ENCODE results near the gene HUNK. TPM values are rescaled to one million over a fixed set of nuclear protein-coding genes. Genes with fewer than 3 reads are reported as not detected.

The HUNK gene
- total and polyA plus RNA-seq, 2 experiments from 2014 or later: 1.6 to 5.1 TPM

GRCh38 chr21:32004291-32004690 is 131.5 kb downstream of the HUNK start (continued):
- TF ChIP-seq EZH2 (IDR thresholded peaks at IDR 0.05; ENCODE audit: low read depth, unreplicated experiment) (no peak), CREB1 (CRISPR knock-in tag; IDR thresholded peaks at IDR 0.05; ENCODE audit: low read depth) (no peak), ETS1 (IDR thresholded peaks at IDR 0.05) (no peak), NANOG (IDR thresholded peaks at IDR 0.05; ENCODE audit: borderline replicate concordance) (no peak), JUNB (IDR thresholded peaks at IDR 0.05; ENCODE audit: unreplicated experiment) (no peak)
- TF ChIP-seq, protein P1, sequence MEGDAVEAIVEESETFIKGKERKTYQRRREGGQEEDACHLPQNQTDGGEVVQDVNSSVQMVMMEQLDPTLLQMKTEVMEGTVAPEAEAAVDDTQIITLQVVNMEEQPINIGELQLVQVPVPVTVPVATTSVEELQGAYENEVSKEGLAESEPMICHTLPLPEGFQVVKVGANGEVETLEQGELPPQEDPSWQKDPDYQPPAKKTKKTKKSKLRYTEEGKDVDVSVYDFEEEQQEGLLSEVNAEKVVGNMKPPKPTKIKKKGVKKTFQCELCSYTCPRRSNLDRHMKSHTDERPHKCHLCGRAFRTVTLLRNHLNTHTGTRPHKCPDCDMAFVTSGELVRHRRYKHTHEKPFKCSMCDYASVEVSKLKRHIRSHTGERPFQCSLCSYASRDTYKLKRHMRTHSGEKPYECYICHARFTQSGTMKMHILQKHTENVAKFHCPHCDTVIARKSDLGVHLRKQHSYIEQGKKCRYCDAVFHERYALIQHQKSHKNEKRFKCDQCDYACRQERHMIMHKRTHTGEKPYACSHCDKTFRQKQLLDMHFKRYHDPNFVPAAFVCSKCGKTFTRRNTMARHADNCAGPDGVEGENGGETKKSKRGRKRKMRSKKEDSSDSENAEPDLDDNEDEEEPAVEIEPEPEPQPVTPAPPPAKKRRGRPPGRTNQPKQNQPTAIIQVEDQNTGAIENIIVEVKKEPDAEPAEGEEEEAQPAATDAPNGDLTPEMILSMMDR (conservative IDR thresholded peaks at IDR 0.05; ENCODE audit: low read depth in 2 of 2): no peak

- H3K36me3 Mint-ChIP-seq (ENCODE audit: low read depth): no peaks in the 10 kb centered on the region
- no peak overlapping the region for H3K4me3 ChIP-seq
- no peak overlapping the region for H3K4me3 Mint-ChIP-seq
- H2AFZ ChIP-seq: no peak overlapping the region
- no peaks in the 10 kb centered on the region for H4K20me1 ChIP-seq (replicated peaks; ENCODE audit: insufficient read depth)
- no peaks in the 10 kb centered on the region for H3K79me2 ChIP-seq (replicated peaks; ENCODE audit: insufficient read depth)
- no peaks in the 10 kb centered on the region for H3K27me3 ChIP-seq (ENCODE audit: insufficient read depth)
- no peaks in the 10 kb centered on the region for H3K9me2 ChIP-seq (ENCODE audit: insufficient read depth)
- H3K9me3 Mint-ChIP-seq: 0 out of 3 replicates have a peak, but pooled peaks cover 2% of the 10 kb centered on the region
- H3K27me3 Mint-ChIP-seq (ENCODE audit: insufficient read depth, low read depth, poor library complexity): peaks cover 6% of the 10 kb centered on the region
- DNase-seq (ENCODE audit: low spot score) (no peak), ATAC-seq (no peak)
- no peaks in the 10 kb centered on the region for H3K36me3 ChIP-seq (ENCODE audit: insufficient read depth)
- H3K27ac ChIP-seq (ENCODE audit: low read depth): no peak overlapping the region
- H3K4me2 ChIP-seq: no peak overlapping the region
- H3F3A ChIP-seq (replicated peaks; ENCODE audit: low read depth): no peaks in the 10 kb centered on the region
- no peaks in the 10 kb centered on the region for H3K4me1 ChIP-seq (ENCODE audit: insufficient read depth)
- H3K27ac Mint-ChIP-seq: no peak overlapping the region
- no peaks in the 10 kb centered on the region for H3K4me1 Mint-ChIP-seq
- TF ChIP-seq NANOG (IDR thresholded peaks at IDR 0.05; ENCODE audit: borderline replicate concordance) (no peak), STAT1 (IDR thresholded peaks at IDR 0.05; ENCODE audit: unreplicated experiment) (no peak), ZNF462 (CRISPR knock-in tag; IDR thresholded peaks at IDR 0.05) (no peak), JUNB (IDR thresholded peaks at IDR 0.05; ENCODE audit: unreplicated experiment) (no peak), CREB1 (CRISPR knock-in tag; IDR thresholded peaks at IDR 0.05; ENCODE audit: low read depth) (no peak)
- TF ChIP-seq, protein P2, sequence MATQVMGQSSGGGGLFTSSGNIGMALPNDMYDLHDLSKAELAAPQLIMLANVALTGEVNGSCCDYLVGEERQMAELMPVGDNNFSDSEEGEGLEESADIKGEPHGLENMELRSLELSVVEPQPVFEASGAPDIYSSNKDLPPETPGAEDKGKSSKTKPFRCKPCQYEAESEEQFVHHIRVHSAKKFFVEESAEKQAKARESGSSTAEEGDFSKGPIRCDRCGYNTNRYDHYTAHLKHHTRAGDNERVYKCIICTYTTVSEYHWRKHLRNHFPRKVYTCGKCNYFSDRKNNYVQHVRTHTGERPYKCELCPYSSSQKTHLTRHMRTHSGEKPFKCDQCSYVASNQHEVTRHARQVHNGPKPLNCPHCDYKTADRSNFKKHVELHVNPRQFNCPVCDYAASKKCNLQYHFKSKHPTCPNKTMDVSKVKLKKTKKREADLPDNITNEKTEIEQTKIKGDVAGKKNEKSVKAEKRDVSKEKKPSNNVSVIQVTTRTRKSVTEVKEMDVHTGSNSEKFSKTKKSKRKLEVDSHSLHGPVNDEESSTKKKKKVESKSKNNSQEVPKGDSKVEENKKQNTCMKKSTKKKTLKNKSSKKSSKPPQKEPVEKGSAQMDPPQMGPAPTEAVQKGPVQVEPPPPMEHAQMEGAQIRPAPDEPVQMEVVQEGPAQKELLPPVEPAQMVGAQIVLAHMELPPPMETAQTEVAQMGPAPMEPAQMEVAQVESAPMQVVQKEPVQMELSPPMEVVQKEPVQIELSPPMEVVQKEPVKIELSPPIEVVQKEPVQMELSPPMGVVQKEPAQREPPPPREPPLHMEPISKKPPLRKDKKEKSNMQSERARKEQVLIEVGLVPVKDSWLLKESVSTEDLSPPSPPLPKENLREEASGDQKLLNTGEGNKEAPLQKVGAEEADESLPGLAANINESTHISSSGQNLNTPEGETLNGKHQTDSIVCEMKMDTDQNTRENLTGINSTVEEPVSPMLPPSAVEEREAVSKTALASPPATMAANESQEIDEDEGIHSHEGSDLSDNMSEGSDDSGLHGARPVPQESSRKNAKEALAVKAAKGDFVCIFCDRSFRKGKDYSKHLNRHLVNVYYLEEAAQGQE (IDR thresholded peaks at IDR 0.05; ENCODE audit: unreplicated experiment): no peak
- TF ChIP-seq, protein P1 (conservative IDR thresholded peaks at IDR 0.05; ENCODE audit: low read depth in 2 of 2): no peak
Observed at GRCh38 chr21:32007456-32007855, 134.6 kb downstream of the HUNK start.
